GM20000 (cell line): ENCODE data around the gene OR1S1.

ENCODE experiments used
- DNase-seq: peaks from one replicate; pipeline ENCODE4 v3.0.0; 2012; ENCODE audit warnings: low spot score
- TF ChIP-seq, protein P1 (sequence below): IDR thresholded peaks from 2 replicates; pipeline ENCODE4 v1.5.1; 2012; ENCODE audit warnings: mild to moderate bottlenecking, control low read depth; ENCODE audit errors: extremely low read depth, missing control alignments

Gene OR1S1

DNA sequence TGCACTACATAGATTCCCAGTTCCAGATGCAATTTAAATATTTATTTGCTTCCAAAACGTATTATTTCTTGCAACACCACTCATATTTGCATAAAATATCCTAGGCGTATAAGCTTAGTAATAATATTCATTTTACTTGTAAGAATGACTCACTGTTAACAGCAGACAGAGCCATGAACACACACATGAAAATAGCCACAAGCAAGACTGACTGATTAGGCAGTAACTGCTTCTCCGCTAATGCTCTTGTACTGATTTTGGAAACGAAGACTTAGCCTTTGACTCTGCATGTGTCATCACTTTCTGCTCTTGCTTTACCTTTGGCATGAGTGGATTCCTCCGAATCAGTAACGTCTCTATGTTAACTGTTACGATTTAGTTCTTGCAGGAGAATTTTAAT is 10.2 kb downstream of the OR1S1 start:
- TF ChIP-seq, protein P1, sequence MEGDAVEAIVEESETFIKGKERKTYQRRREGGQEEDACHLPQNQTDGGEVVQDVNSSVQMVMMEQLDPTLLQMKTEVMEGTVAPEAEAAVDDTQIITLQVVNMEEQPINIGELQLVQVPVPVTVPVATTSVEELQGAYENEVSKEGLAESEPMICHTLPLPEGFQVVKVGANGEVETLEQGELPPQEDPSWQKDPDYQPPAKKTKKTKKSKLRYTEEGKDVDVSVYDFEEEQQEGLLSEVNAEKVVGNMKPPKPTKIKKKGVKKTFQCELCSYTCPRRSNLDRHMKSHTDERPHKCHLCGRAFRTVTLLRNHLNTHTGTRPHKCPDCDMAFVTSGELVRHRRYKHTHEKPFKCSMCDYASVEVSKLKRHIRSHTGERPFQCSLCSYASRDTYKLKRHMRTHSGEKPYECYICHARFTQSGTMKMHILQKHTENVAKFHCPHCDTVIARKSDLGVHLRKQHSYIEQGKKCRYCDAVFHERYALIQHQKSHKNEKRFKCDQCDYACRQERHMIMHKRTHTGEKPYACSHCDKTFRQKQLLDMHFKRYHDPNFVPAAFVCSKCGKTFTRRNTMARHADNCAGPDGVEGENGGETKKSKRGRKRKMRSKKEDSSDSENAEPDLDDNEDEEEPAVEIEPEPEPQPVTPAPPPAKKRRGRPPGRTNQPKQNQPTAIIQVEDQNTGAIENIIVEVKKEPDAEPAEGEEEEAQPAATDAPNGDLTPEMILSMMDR: no peak
- no peak for DNase-seq

DNA sequence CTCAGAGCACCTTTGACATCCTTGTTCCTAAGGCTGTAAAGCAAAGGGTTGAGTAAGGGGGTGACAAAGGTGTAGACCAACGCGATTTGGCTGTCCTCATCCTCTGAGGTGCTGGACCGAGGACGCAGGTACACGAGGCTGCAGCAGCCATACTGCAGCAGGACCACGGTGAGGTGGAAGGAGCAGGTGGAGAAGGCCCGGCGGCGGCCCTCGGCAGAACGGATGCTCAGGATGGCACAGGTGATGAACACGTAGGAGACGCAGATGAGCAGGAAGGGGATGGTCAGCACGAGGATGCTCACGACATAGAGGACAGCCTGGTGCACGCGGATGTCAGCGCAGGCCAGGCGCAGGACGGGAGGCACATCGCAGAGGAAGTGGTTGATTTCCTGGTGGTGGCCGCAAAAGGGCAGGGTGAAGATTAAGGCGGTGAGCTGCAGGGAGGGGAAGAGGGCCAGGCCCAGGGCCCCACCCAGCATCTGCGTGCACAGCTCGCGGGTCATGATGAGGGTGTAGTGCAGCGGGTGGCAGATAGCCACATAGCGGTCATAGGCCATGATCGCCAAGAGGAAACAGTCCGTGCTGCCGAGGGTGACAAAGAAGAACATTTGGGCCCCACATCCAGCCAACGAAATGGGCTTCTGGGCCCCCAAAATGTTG is 15.6 kb downstream of the OR1S1 start:
- TF ChIP-seq, protein P1: no peak
- DNase-seq: no peak

DNA sequence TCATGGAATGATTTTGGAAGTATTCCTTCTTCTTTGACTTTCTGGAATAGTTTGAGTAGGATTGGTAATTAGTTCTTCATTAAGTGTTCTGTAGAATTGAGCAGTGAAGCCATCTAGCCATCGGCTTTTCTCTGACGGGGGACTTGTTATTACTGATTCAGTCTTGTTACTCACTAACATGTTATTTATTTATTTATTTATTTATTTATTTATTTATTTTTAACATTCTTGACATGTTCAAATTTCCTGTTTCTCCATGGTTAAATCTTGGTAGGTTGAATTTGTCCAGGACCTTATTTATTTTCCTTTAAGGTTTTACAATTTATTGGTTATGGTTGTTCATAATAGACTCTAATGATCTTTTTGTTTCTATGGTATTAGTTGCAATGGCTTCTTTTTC is 31.4 kb downstream of the OR1S1 start:
- TF ChIP-seq, protein P1: no peak
- no peak for DNase-seq

DNA sequence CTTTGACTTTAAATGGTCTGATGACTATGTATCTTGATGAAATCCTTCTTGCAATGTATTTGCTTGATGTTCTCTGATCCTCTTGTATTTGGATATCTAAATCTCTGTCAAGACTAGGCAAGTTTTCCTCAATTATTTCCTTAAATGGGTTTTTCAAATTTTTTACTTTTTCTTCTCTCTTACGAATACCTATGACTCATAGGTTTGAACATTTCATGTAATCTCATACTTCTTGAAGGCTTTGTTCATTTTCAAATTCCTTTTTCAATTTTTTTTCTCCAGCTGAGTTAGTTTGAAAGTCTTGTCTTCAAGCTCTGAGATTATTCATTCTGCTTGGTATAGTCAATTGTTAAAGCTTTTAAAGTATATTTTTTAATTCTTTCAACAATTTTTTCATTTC is 42.4 kb downstream of the OR1S1 start:
- DNase-seq: no peak
- TF ChIP-seq, protein P1: no peak

DNA sequence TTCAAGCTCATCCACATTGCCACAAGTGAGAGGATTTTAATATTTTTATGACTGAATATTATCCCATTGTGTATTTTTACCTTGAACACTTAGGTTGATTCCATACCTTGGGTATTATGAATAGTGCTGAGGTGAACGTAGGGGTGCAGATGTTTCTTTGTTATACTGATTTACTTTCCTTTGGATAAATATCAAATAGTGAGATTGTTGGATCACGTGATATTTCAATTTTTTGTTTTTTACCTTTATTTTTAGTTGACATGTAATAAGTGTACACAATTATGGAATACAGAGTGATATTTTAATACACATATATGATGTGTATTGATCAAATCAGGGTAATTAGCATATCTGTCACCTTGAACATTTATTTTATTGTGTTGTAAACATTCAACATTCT is 47.5 kb downstream of the OR1S1 start:
- no peak for DNase-seq
- TF ChIP-seq, protein P1: no peak
